Endothelial cell of umbilical vein (primary cell): Measurements from ENCODE around the gene TTLL11. TPM values are rescaled to one million over a fixed set of nuclear protein-coding genes. Genes with fewer than 3 reads are reported as not detected.

ENCODE experiments used
- BruUV-seq: library from RNA; stranded (reverse); fragments of 400-500 nt; replicated peaks from 2 replicates; lab custom pipeline; 2021; lab: Mats Ljungman, UMichigan
- CTCF ChIA-PET: fragments of 300-600, 350-600 bp; sonication (Branson Sonifier 250); formaldehyde crosslinking; loops from one replicate; lab custom pipeline; 2021; ENCODE audit warnings: antibody characterized with exemption, inconsistent platforms; lab: Charles Lee
- POLR2A ChIA-PET: fragments of 300-600, 350-600 bp; sonication (Branson Sonifier 250); formaldehyde crosslinking; loops from one replicate; lab custom pipeline; 2021; ENCODE audit warnings: antibody characterized with exemption, inconsistent platforms; lab: Charles Lee
- DNase-seq: peaks from one replicate; pipeline ENCODE4 v3.0.0-alpha.2; 2011; ENCODE audit warnings: low read depth, low spot score
- FAIRE-seq: peaks from 2 replicates; lab custom pipeline; 2011; peaks lifted over from hg19 to GRCh38; lab: Jason Lieb, UNC
- H2AFZ ChIP-seq: 2 replicates; pipeline ENCODE4 v1.6.0; 2012; ENCODE audit warnings: low read depth, low read length, control low read depth, inconsistent platforms
- H3K27ac ChIP-seq: 2 replicates; pipeline ENCODE4 v1.5.1; 2011; ENCODE audit warnings: low read depth, mild to moderate bottlenecking, control low read depth, low read length, moderate library complexity; ENCODE audit not compliant: insufficient read depth
- H3K27me3 ChIP-seq, 2 experiments: 2 replicates each; pipeline versions ENCODE4 v1.6.0 to v1.6.1; 2011; ENCODE audit warnings: low read length in 2 of 2, mixed read lengths in 1 of 2; ENCODE audit not compliant: control insufficient read depth in 2 of 2, insufficient read depth in 2 of 2
- H3K36me3 ChIP-seq, 2 experiments: 2 replicates in 1 of 2; 3 replicates in 1 of 2; pipeline ENCODE4 v1.5.1; 2011; ENCODE audit warnings: low read length in 2 of 2, mild to moderate bottlenecking in 1 of 2, moderate library complexity in 1 of 2; ENCODE audit not compliant: control insufficient read depth in 2 of 2, insufficient read depth in 2 of 2; ENCODE audit errors: extremely low read depth in 1 of 2
- H3K4me1 ChIP-seq: 3 replicates; pipeline ENCODE4 v1.5.1; 2011; ENCODE audit warnings: mild to moderate bottlenecking, low read length; ENCODE audit not compliant: control insufficient read depth, insufficient read depth; ENCODE audit errors: extremely low read depth
- H3K4me2 ChIP-seq: 2 replicates; pipeline ENCODE4 v1.6.1; 2011; ENCODE audit warnings: low read length, control low read depth, mixed read lengths; ENCODE audit not compliant: insufficient read depth
- H3K4me3 ChIP-seq, 3 experiments: fragments of 200-600 bp in 1 of 3; sonication (generic), shearing (Covaris generic) in 1 of 3; replicated peaks in 1 of 3; 2 replicates each; pipeline ENCODE4 v1.5.1; 2011 to 2016; ENCODE audit warnings: control low read depth in 3 of 3, low read length in 3 of 3, mild to moderate bottlenecking in 2 of 3, inconsistent platforms in 1 of 3, low read depth in 1 of 3, moderate library complexity in 1 of 3; ENCODE audit not compliant: insufficient read depth in 1 of 3
- H3K79me2 ChIP-seq: 2 replicates; pipeline ENCODE4 v1.6.0; 2012; ENCODE audit warnings: low read length, inconsistent platforms; ENCODE audit not compliant: control insufficient read depth, insufficient read depth
- H3K9ac ChIP-seq: replicated peaks from 2 replicates; pipeline ENCODE3; 2011; ENCODE audit warnings: low read length, control low read depth; ENCODE audit not compliant: insufficient read depth; ENCODE audit errors: extremely low read depth
- H3K9me1 ChIP-seq: replicated peaks from 3 replicates; pipeline ENCODE4 v1.6.0; 2011; ENCODE audit warnings: mild to moderate bottlenecking, low read length; ENCODE audit not compliant: control insufficient read depth, insufficient read depth; ENCODE audit errors: extremely low read depth
- H3K9me3 ChIP-seq: replicated peaks from 2 replicates; pipeline ENCODE4 v1.5.1; 2012; ENCODE audit warnings: low read length, inconsistent platforms; ENCODE audit not compliant: control insufficient read depth, insufficient read depth
- H4K20me1 ChIP-seq: replicated peaks from 2 replicates; pipeline ENCODE3; 2011; ENCODE audit warnings: mild to moderate bottlenecking, low read length; ENCODE audit not compliant: control insufficient read depth, insufficient read depth; ENCODE audit errors: extremely low read depth
- CTCF ChIP-seq, 2 donors: IDR thresholded peaks; 1 replicate in 1 of 2; 2 replicates in 1 of 2; pipeline ENCODE4 v1.5.1; 2011; ENCODE audit warnings: low read length in 2 of 2, mild to moderate bottlenecking in 2 of 2, moderate library complexity in 2 of 2, control low read depth in 1 of 2, inconsistent platforms in 1 of 2, low read depth in 1 of 2; ENCODE audit not compliant: insufficient read depth in 1 of 2; ENCODE audit errors: extremely low read depth in 1 of 2
- FOS ChIP-seq: IDR thresholded peaks from 2 replicates; pipeline ENCODE4 v1.6.1; 2011; ENCODE audit warnings: mild to moderate bottlenecking, low read length, moderate library complexity, borderline replicate concordance; ENCODE audit not compliant: insufficient read depth
- GATA2 ChIP-seq: IDR thresholded peaks from 2 replicates; pipeline ENCODE4 v1.7.0; 2011; ENCODE audit warnings: low read depth, mild to moderate bottlenecking, moderate library complexity, mixed read lengths, low read length; ENCODE audit not compliant: insufficient read length, insufficient read depth
- MAX ChIP-seq: IDR thresholded peaks from 2 replicates; pipeline ENCODE4 v1.6.1; 2011; ENCODE audit not compliant: insufficient read depth, insufficient read length
- MYC ChIP-seq: IDR thresholded peaks from one replicate; pipeline ENCODE4 v1.6.1; 2011; ENCODE audit warnings: mild to moderate bottlenecking, low read depth, low read length
- POLR2AphosphoS5 ChIP-seq: IDR thresholded peaks from 2 replicates; pipeline ENCODE4 v1.6.1; 2012; ENCODE audit warnings: low read depth, mild to moderate bottlenecking, control low read depth, low read length, moderate library complexity; ENCODE audit not compliant: insufficient read depth
- dilution Hi-C: fragments of 300-500 bp; cut with MboI; formaldehyde crosslinking; loops from one replicate; pipeline ENCODE4 v1.15.0; 2019; ENCODE audit warnings: low sequenced_read_pairs; ENCODE audit not compliant: extremely low pct_ligation_motif_present
- intact Hi-C: fragments of 100-400 bp; cut with micrococcal nuclease; formaldehyde crosslinking; loops from one replicate; pipeline ENCODE4 v1.10.0; 2022
- polyA plus RNA-seq, 4 experiments: library from polyadenylated mRNA; depleted of rRNA in 3 of 4; stranded (reverse) in 3 of 4; unstranded in 1 of 4; fragments of >200 nt; gene quantifications; 2 replicates each; pipeline versions ENCODE4 v1.2.1 to v1.2.3, GENCODE V29; 2011 to 2012; ENCODE audit warnings: missing spikeins in 1 of 4
- total RNA-seq: library from RNA; stranded (reverse); gene quantifications from 2 replicates; pipeline ENCODE4 v1.2.3, GENCODE V29; 2021

TTLL11 gene
- total and polyA plus RNA-seq, 2 donors (not counting 3 experiments of a cell fraction or from before 2014, with no cell fraction given) = 4.9 to 5.1 TPM

- no peaks in the 10 kb centered on the region for H3K79me2 ChIP-seq
- DNase-seq (no peak), FAIRE-seq (no peak)
- H3K27ac ChIP-seq = no peak overlapping the region
- no peak overlapping the region for H3K9ac ChIP-seq
- H3K36me3 ChIP-seq = peaks cover 0 to 54% of the 10 kb centered on the region in 2 experiments
- TF ChIP-seq GATA2 = no peak
- TF ChIP-seq POLR2AphosphoS5 = no peak
- H3K9me3 ChIP-seq = no peaks in the 10 kb centered on the region
- no peaks in the 10 kb centered on the region for H4K20me1 ChIP-seq
- H3K4me3 ChIP-seq = no peak overlapping the region
- H3K4me1 ChIP-seq = peaks cover 4% of the 10 kb centered on the region
- dilution Hi-C loops (no loop called here), intact Hi-C loops (no loop called here)
- BruUV-seq = no TSS peak
- H3K27me3 ChIP-seq = no peaks in the 10 kb centered on the region
- no peak overlapping the region for H2AFZ ChIP-seq
- no peak overlapping the region for H3K4me2 ChIP-seq
- H3K9me1 ChIP-seq = no peaks in the 10 kb centered on the region
- ChIA-PET POLR2A (no interaction called here), CTCF (no interaction called here)
Observed at GRCh38 chr9:121776739-121777637, 316.1 kb downstream of the TTLL11 start.

DNA sequence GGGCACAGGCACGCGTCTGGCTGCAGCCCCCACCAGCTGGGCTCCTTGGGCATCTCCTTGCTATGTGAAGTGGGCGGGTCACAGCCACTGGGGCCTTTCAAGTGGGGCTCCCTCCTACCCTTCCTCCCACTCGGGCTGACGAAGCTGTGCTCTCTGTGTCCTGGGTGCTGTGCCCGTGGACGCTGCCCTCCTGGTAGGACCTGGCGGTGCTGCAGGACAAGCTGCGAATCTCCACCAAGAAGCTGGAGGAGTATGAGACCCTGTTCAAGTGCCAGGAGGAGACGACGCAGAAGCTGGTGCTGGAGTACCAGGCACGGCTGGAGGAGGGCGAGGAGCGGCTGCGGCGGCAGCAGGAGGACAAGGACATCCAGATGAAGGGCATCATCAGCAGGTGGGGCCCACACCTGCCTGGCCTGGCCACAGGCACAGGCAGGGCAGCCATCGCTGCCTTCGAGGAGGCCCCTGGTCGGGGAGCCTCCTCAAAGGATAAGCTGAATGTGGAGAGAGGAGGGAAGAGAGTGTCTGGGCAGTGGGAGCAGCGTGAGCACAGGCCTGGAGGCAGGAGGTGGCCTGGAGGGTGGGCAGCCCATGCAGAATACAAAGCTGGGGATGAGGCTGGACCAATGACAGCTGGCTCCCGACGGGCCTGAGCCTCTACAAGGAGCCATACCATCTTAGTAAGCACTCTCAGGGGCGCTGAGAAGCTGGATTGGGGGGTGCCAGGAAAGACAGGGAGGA is 316.9 kb downstream of the TTLL11 start:
- TF ChIP-seq GATA2 (no peak), CTCF (IDR thresholded peaks at IDR 0.05; ENCODE audit: extremely low read depth in 1 of 2, insufficient read depth in 1 of 2, low read depth in 1 of 2, low read length in 2 of 2) (no peak), MYC (no peak), FOS (no peak), MAX (no peak)
- no peak overlapping the region for H3K4me3 ChIP-seq
- H3K36me3 ChIP-seq = peaks cover 0 to 46% of the 10 kb centered on the region in 2 experiments
- no peak for DNase-seq
- no TSS peak for BruUV-seq
- no peaks in the 10 kb centered on the region for H3K9me3 ChIP-seq
- FAIRE-seq = no peak
- no peak overlapping the region for H2AFZ ChIP-seq
- ChIA-PET POLR2A (no interaction called here), CTCF (interaction anchor here (1.0 kb wide), 1 partner anchor 30 kb away, joined by 3 read pairs; no protein-coding TSS in a partner anchor)
- H3K4me1 ChIP-seq = peaks cover 7% of the 10 kb centered on the region
- intact Hi-C loops (no loop called here), dilution Hi-C loops (no loop called here)
- H3K9ac ChIP-seq = no peak overlapping the region
- no peak overlapping the region for H3K4me2 ChIP-seq
- no peaks in the 10 kb centered on the region for H4K20me1 ChIP-seq
- H3K79me2 ChIP-seq = no peaks in the 10 kb centered on the region
- no peaks in the 10 kb centered on the region for H3K27me3 ChIP-seq
- no peak overlapping the region for H3K27ac ChIP-seq
- no peaks in the 10 kb centered on the region for H3K9me1 ChIP-seq
